GM11168 (cell line): ENCODE measurements around the gene ATG13.
"Not testable (repeated sequence)": the region's sequence is repeated elsewhere in the genome, so short reads cannot be mapped to it uniquely, and the experiment has no call there.

Source experiments
- in situ Hi-C: fragments of 300-500 bp; cut with MboI; formaldehyde crosslinking; loops from one replicate; pipeline ENCODE4 v1.12.0; 2022; ENCODE audit warnings: low sequenced_read_pairs; ENCODE audit not compliant: unreplicated experiment

Gene ATG13

DNA sequence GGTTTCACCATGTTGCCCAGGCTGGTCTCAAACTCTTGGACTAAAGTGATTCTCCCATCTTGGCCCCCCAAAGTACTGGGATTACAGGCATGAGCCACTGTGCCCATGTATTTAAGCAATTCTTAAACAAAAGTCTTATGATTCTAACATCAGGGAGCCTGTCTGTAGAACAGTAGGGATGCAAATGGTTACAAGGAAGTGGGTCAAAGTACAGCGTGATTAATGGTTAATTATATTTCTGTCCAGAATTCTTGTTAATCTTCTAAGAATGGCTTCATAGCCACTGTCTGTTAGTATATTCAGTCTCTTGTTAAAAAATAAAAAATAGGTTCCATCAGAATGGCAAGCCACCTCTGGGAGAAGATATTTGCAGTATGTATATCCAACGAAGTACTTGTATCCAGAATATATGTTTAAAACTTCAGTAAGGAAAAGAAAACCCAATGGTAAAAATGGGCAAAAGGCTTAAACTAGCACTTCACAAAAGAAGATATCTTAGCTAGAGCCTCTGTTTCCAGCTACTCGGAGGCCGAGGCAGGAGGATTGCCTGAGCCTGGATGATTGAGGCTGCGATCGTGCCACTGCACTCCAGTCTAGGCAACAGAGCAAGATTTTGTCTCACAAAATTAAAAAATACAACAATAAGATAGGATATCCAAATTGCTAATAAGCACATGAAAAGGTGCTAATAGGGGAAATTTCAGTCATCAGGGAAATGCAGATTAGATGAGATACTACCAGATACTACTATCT is 22.9 kb downstream of the ATG13 start:
- in situ Hi-C loops: no loop called here

DNA sequence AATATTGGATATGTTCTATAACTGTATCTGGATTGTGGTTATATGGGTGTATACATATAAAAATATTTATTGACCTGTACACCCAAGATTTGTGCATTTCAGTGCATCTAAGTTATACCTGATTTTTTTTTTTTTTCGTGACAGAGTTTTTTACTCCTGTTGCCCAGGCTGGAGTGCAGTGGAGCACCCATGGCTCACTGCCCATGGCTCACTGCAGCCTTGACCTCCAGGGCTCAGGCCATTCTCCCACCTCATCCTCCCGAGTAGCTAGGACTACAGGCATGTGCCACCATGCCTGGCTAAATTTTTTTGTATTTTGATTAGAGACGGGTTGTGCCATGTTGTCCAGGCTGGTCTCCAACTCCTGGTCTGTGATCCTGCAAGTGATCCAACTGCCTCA is 24.3 kb downstream of the ATG13 start:
- in situ Hi-C loops: no loop called here

DNA sequence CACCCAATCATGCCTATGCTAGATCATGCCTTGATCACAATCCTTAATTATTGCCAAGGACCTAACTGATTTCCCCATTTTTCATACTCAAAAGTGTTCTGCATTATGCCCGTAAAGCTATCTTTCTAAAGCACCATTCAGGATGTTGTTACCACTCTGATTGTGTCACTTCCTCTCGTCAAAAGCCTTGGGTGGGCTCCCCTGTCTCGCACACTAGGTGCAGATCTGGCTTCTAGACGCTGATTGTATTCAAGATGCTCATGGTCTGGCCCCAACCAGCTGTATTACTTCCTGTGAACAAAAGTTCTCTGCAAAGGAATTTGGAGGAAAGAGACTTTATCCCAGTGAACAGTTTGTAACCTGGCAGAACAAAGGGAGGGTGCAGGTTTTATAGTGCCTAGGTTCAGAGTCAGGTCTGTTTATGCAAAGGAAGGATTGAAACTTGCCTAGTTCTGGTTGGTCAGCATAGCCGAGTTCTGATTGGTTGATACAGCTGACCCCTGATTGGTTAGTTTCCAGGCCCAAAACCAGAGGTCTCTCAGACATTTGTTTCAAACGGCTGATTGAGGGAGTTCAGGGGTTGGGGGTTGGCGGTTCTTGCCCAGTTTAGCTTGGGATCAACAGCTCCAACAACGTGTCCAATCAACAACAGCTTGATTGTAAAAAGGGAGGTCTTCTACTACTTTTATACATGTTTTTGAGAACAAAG is 25.4 kb downstream of the ATG13 start:
- in situ Hi-C loops: no loop called here

DNA sequence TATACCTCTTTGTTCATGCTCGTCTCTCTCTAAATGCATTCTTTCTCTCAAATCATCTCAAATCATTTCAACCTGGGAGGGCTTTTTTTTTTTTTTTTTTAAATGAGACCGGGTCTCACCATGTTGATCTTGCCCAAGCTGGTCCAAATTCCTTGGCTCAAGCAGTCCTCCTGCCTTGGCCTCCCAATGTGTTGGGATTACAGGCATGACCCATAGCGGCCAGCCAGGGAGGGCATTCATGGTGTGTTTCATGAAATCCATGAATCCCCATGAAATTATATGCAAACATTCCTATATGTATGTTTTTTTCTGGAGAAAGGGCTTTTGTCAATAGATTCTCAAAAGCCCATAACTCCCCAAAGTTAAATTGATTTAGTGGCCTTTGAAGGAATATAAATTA is 26.2 kb downstream of the ATG13 start:
- in situ Hi-C loops: no loop called here

DNA sequence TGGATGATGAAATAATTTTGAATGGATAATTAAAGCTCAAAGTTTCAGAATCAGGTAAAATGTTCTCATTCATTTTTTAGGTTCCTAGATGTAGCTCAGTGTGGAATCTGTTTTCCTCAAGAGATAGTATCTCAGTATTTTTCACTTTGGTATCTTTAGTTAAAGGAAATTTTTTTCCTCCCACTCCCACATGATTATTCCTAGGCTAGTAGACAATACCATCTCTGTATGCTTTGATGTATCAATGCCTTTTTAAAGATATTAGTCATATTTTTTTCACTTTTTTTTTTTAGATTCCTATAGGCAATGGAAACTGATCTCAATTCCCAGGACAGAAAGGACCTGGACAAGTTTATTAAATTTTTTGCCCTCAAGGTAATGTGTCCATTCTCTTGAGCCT is 26.6 kb downstream of the ATG13 start:
- in situ Hi-C loops: no loop called here

DNA sequence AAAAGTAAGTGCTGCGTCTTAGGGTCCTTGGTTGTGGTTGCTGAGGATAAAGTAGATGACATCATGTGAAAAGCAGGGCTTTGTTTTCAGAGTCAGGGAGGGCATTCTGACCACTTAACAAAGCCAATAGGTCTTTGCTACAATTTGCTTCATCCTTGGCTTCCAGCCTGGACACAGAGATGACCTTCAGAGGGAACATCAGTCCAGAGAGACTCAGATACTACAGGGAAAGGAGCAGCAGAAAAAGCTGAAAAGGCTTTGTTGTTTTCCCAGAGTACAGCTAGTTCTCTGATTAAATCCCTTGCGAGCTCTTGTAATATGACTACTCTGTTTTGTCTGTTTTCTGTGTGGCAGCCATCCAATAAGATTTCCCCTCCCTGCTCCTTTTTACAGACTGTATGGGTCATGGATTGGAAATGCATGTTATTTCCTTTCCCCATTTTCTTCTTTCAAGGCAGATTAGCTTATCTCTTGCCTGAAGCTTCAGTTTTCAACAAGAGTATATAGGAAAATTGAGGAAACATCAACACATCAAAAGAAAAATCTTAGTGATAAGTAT is 31.9 kb downstream of the ATG13 start:
- in situ Hi-C loops: no loop called here

DNA sequence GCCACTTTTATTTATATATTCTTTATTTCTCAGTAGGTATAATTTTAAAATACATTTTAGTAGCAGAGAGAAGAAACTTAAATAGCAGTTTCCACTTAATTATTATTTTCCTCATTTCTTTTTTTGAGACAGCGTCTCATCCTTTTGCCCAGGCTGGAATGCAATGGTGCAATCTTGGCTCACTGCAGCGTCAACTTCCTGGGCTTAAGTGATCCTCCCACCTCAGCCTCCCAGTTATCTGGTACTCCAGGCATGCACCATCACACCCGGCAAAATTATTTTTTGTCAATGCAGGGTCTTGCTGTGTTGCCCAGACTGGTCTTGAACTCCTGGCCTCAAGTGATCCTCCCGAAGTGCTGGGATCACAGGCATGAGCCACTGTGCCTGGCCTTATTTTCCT is 38.3 kb downstream of the ATG13 start:
- in situ Hi-C loops: no loop called here

DNA sequence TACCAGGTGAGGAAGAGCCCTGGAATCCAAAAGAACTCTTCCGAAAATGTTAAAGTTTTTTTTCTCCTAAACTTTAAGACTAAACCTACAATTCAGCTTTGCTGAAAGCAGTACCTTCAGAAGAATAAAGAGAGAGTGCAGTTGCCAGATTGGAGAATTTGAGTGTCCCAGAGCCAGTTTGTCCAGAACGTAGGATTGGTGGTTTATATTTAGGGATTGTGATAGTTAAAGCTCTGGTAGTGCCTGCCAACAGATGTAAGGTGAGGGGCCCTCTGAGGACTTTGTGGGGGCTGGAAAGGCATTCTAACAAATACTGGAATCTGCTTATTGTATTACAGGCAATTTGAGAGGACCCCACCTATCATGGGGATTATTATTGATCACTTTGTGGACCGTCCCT is 39.8 kb downstream of the ATG13 start:
- in situ Hi-C loops: no loop called here

DNA sequence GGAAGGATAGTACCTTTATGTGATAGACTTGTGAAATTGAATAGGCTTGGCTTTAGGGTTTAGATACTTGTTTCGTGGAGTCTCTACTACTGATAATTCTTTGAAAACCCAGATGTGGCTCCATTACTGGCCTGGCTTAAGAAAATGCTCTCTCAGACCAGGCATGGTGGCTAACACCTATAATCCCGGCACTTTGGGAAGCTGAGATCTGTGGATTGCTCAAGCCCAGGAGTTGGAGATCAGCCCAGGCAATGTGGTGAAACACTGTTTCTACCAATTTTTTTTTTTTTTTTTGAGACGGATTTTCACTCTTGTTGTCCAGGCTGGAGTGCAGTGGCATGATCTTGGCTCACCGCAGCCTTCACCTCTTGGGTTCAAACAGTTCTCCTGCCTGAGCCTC is 40.9 kb downstream of the ATG13 start:
- in situ Hi-C loops: no loop called here

DNA sequence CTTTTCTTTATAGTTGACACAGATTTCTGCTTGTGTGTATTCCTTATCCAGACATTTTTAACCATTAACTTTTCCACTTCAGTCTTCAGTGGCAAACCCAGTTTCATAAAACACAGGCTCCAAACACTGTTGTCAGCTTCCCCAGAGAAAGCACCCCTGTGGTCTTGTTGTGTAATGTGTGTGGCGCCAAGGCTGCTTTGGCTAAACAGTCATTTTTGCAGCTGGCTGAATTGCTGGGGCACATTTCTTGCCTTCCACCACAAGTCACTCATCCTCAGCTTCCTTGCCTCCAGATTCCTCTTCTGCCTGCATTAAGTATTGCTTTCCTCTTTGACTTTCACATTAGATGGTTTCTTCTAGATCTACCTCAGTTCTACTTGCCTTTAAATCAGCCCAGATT is 42.6 kb downstream of the ATG13 start:
- in situ Hi-C loops: no loop called here

DNA sequence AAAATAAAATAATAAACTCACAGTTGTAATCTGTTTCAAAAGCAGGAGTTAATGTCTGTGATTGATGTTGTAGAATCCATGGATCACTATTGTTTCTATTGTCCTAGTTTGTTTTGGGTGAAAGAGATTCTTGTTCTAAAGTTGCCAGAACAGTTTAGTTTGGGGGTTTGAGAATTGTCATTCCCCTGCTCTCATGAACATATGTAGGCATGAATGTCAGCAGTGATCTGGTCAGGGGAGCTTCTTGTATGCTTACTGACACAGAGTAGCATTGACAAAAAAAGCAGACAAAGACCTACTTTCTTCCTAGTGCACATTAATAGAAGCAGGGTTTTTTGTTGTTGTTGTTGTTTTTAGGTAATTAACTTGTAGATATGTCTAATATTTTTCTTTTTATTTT is 44.5 kb downstream of the ATG13 start:
- in situ Hi-C loops: no loop called here

DNA sequence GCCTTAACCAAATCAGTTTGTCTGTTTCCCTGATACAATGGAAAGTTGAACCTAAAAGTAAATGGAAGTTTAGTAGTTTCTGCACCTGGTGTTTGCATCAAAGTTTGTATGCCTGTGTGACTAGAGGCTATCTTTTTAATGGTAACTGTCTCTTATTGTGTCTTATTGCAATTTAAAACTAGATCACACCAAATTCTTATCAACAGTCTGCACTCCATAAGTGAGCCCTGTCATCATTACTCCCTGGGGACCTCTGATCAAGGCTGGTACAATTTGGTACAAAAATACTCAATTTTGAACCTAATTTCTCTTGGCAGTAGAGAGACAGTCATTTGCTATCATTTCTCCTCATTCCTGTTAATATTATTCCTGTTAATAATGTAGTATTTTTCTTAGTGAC is 45.0 kb downstream of the ATG13 start:
- in situ Hi-C loops: no loop called here

DNA sequence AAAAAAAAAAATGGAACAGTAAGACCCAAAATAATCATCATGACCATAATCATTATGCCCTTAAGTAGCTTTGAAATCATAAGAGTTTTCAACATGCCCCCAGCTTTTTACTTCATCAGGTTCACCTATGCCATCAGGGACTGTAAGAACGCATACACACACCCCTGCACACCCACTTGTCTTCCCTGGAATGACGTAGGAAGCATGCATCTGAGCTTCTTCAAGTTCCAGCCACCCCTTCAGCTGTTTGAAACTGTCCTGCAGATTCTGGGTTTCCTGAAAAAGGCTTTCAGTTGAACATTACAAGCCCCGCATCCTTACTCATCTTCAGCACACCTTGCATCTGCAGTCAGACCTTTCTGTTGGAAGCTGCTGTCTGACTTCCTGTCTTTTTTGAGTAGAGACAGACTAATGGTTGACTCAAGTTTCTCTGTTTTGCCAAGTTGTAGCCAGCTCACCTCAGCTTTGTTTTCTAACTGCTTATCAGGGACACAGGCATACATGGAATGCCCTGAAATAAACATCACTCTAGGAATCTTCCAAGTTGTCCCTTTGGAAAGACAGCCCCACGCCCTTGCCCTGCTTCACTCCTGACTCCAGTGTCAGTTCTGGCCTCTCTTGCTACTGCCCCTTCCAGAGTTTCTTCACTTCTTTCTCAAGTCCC is 46.1 kb downstream of the ATG13 start:
- in situ Hi-C loops: no loop called here

DNA sequence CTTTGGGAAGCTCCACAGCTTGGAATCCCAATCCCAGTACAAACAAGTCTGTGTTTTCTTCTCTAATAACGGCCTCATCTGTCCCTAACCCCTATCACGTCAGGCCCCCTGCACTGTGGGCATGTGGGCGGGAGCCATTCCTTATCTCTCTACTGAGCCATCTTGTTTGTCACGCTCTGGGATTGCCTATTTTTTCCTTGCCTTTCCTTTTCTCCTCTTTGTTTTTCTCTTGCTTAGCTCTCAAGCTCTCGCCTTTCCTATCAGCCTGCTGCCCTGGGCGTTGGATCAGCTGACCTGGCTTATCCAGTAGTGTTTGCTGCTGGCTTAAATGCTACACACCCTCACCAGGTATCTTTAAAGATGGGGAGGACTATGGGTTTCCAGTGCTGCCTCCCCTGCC is 47.3 kb downstream of the ATG13 start:
- in situ Hi-C loops: no loop called here

DNA sequence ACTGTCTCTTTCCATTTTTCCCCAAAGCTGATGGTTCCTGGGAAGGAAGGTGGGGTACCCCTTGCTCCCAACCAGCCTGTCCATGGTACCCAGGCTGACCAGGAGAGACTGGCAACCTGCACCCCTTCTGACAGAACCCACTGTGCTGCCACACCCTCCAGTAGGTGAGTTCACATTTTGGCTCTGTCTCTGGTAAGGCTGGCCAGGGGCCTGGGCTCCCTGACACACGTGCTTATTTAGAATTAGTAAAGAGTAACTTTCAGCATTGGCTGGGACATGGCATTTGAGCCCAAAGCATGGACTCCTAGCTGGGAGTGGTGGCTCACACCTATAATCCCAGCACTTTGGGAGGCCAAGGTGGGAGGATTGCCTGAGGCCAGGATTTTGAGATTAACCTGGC is 48.0 kb downstream of the ATG13 start:
- in situ Hi-C loops: no loop called here

DNA sequence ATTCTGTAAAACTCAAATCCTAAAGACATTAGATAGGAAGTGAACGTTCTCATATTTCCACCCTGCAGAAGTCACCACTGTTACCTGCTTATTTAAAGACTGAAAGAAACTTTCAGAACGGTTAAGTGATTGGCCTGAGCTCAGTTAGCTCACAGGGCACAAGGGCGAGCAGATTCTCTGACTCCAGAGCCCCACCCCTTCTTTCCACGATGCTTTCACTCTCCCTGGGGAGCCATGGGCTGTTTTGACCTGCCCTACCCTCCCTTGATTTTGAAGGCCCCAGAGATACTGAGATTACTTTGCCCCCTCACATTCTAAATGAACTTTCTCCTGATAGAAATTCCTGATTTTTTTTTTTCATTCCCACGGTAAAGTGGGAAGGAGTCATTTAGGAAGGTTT is 49.2 kb downstream of the ATG13 start:
- in situ Hi-C loops: no loop called here

DNA sequence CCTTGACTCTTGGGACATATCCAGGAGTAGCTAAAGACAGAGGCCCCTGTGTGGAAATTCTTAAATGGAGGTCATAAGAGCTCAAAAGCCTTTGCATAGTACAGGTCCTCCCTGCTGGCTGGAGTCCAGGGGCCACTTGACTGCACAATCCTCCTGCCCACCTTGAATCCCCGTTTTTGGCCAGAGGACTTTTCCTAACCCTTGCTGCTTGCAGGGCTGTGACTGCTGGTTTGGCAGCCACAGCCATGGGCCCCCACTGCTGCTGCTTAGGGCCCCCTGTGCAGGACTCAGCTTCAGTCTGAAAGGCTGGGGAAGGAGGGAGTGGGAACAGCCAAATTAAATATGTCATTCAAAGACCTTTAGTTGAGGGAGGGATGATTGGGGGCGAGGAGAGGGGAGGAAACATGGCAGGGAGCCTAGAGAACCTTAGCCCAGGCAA is 49.7 kb downstream of the ATG13 start:
- in situ Hi-C loops: no loop called here

DNA sequence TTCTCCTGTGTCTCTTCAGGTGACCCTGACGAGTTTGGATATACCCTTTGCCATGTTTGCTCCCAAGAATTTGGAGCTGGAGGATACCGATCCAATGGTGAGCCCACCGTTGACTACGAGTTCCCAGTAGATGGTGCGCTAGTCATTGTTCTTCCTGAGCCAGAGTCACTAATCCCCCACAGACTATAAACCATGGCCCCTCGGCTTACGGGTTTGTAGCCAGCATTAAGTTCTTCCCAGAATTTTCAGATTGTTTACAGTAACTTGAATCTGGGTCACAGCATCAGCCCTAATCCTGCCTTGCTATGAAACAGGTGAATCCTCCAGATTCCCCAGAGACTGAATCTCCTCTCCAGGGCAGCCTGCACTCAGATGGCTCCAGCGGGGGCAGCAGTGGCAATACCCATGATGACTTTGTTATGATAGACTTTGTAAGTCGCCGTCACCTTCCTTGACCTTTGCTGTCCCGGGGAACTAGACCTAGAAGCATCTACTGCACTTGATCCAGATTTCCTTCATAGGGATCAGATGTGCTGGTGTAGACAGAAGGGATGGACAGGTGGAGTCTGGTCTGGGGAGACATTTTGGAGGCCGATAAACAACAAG is 51.2 kb downstream of the ATG13 start:
- in situ Hi-C loops: no loop called here

DNA sequence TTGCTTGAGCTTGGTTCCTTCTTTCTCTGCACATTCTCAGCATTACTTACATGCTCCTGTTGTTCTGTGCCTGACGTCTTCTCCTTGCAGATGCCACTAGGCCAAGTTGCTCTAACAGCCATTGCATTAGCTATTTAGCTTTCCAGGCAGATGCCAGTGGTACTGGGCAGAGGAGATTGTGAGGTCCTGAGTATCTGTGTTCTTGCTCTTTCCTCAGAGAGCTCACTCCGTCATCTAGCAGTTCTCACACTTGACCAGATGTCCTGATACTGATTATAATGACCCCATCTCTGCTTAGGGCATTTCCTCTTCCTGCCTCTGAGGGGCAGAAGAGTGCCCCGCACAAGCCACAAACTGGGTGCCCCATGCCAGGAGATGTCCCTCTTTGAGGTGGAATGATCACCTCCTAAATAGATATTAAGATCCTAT is 52.4 kb downstream of the ATG13 start:
- in situ Hi-C loops: no loop called here

DNA sequence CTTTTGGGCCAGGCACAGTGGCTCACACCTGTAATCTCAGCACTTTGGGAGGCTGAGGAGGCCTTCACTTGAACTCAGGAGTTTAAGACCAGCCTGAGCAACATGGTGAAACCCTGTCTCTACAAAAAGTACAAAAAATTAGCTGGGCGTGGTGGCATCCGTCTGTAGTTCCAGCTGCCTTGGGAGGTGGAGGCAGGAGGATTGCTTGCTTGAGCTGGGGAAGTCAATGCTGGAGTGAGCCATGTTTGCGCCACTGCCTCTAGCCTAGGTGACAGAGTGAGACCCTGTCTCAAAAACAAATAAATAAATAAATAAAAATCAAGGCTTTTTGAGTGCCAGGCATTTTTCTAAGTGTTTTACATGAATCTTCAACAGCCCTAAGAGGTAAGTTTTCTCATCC is 53.2 kb downstream of the ATG13 start:
- in situ Hi-C loops: not testable (repeated sequence)

DNA sequence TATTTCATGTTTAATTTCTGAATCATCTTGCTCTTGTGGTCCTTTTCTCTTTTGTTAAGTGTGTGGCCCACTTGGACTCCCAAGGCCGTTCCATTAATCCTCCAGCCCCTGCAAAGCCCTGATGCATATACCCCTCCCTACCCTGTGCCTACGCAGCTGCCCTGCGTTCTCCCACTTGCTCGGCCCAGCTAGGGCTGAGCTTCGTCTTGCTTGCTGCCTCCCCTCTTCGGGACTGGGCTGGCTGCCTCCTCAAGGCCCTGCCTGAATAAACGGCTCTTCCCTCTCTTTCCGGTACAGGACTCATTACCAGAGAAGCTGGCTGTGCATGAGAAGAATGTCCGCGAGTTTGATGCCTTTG is 54.6 kb downstream of the ATG13 start:
- in situ Hi-C loops: no loop called here
